ENCODE measurements around the gene ANKHD1. TPM values are rescaled to one million over a fixed set of nuclear protein-coding genes. Genes with fewer than 3 reads are reported as not detected.

ANKHD1 gene
- total RNA-seq, 2 experiments from 2014 or later = 77.1 to 93.5 TPM

DNA sequence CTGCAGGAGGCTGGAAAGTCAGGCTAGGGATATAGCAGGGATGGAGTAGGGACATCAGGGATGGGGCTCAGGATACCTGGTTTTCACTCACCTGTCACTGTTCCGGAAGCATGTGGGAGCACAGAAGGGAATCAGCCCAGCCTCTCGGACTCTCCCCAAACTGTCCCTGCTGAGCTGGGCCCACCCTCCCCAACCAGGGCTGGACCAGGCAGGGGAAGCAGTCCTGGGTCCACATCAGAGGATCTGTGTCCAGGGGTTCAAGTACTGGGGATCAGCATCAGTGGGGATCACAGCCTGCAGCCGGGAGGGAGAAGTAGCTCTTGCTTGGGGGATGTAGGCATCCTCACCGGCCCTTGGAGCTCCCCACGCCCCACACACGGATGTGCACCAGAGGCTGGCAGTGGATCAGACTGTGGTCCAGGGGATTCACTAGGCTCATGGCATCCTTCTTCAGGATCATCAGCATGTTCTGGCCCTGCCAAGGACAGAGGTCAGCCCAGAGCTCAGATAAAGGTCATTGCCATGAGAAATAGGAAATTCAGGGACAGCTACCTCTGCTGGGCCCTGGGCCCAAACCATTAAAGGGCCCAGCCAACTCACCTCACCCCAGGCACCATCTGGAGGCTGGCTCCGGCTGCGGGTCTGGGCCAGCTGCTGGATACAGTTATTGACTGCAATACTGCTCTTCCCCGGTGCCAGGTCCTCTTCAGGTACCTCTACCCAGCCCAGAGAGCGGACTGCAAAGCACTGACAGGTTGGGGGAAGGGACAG lies 160.3 kb downstream of the ANKHD1 start:
- intact Hi-C loops (cut with DNase I, micrococcal nuclease) = loop anchor here in 1 of 2 experiments (5.0 kb wide), 1 partner anchor 150 kb away; no protein-coding TSS in a partner anchor
- ChIA-PET CTCF (interaction anchor here (0.8 kb wide), 1 partner anchor 10 kb away, joined by 3 read pairs; no protein-coding TSS in a partner anchor), POLR2A (interaction anchor here (1.4 kb wide), 1 partner anchor 86 kb away, joined by 3 read pairs; the partner anchor contains the start of gene IK)
- peaks cover 15% of the 10 kb centered on the region for H3K36me3 Mint-ChIP-seq (ENCODE audit: low read depth)
- H3K4me1 Mint-ChIP-seq = peaks cover 35% of the 10 kb centered on the region
- no peaks in the 10 kb centered on the region for H3K9me3 Mint-ChIP-seq (ENCODE audit: low read depth)
- no peak overlapping the region for H3K27ac Mint-ChIP-seq
- H3K27me3 Mint-ChIP-seq = no peaks in the 10 kb centered on the region
- H3K4me3 Mint-ChIP-seq = no peak overlapping the region
- no peak for DNase-seq
- no peak for ATAC-seq

GRCh38 chr5:140563596-140563995 lies 162.0 kb downstream of the ANKHD1 start:
- H3K4me1 Mint-ChIP-seq = peaks cover 41% of the 10 kb centered on the region
- H3K4me3 Mint-ChIP-seq = peak overlapping the region; percentile 98
- no peak for ATAC-seq
- H3K27ac Mint-ChIP-seq = peak overlapping the region; percentile 99
- H3K36me3 Mint-ChIP-seq (ENCODE audit: low read depth) = peaks cover 31% of the 10 kb centered on the region
- ChIA-PET CTCF (interaction anchor here (0.5 to 1.2 kb wide), 4 partner anchors 12 to 1452 kb away, joined by 3 to 5 read pairs (median 4); partner anchors contain the start of gene EIF4EBP3), POLR2A (no interaction called here)
- DNase-seq = no peak
- intact Hi-C loops (cut with DNase I, micrococcal nuclease) = loop anchor here in 1 of 2 experiments (5.0 kb wide), 1 partner anchor 149 kb away; no protein-coding TSS in a partner anchor
- no peaks in the 10 kb centered on the region for H3K27me3 Mint-ChIP-seq
- H3K9me3 Mint-ChIP-seq (ENCODE audit: low read depth) = no peaks in the 10 kb centered on the region

DNA sequence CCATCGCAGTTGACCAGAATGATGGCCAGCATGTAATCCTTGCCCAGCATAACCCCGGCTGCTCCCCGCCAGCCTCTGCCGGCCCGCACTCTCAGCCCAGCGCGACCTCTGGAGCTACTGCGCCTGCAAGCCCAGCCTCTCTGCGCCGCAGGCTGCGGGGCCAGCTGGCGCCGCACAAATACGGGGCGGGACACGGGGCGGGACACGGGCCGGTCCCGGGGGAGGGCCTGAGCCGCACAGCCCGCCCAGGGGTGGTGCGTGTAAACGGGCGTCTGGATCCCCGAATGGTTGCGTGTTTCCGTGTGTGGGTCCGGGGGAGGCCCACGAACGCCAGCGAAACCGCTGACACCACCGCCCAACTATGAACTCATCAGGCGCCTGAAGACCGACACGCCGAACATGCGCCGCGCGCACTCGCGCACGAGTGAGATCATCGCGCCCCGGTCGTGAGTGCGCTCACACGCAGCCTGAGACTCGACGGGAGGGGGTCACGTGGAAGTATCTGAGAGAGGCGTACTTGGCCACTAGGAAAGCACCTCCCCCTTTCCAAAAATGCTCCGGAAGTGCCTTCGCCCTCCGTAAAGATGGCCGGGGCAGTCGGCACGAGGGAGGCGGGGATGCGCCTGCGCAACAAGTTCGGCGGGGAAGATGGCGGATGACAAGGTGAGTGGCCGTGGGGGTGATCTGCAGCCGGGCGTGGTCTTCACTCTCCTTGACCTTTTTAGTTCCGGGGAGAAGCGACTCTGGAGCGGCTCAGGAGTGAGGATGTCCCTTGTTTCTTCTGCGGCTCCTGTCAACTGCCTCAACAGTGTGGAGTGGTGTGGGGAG lies 162.8 kb downstream of the ANKHD1 start, which contains the start of the genes APBB3 and SLC35A4:
Gene APBB3, minus strand, starts transcription at position 403 of the 828 bp plus-strand sequence. Its CDS starts 353 bp downstream, at position 50.
Gene SLC35A4, plus strand, starts transcription at position 633 of the 828 bp plus-strand sequence. CDS start 2,342 bp downstream, outside the sequence.
- no peaks in the 10 kb centered on the region for H3K9me3 Mint-ChIP-seq (ENCODE audit: low read depth)
- H3K27me3 Mint-ChIP-seq = no peaks in the 10 kb centered on the region
- DNase-seq = peak; percentile 96
- POLR2A ChIA-PET = interaction anchor here (1.0 kb wide), 1 partner anchor 68 kb away, joined by 4 read pairs; no protein-coding TSS in a partner anchor
- peaks cover 49% of the 10 kb centered on the region for H3K4me1 Mint-ChIP-seq
- peak; percentile 95 for ATAC-seq
- peak within 1 kb of the TSS; percentile 99 for H3K27ac Mint-ChIP-seq
- CTCF ChIA-PET = interaction anchor here (0.5 to 1.9 kb wide), 10 partner anchors 11 to 1452 kb away, joined by 3 to 7 read pairs (median 4); partner anchors contain the start of genes EIF4EBP3, HARS1, HARS2 and ZMAT2
- intact Hi-C loops (cut with DNase I, micrococcal nuclease) = loop anchor here (1.0 to 5.0 kb wide), 13 partner anchors 17 to 389 kb away; partner anchors contain the start of genes ANKHD1 (in 2 of the 2), EIF4EBP3 (in 2 of the 2), TMCO6 (in 2 of the 2) and WDR55 (in 2 of the 2)
- H3K36me3 Mint-ChIP-seq (ENCODE audit: low read depth) = peaks cover 35% of the 10 kb centered on the region
- H3K4me3 Mint-ChIP-seq = peak within 1 kb of the TSS; percentile 98

DNA sequence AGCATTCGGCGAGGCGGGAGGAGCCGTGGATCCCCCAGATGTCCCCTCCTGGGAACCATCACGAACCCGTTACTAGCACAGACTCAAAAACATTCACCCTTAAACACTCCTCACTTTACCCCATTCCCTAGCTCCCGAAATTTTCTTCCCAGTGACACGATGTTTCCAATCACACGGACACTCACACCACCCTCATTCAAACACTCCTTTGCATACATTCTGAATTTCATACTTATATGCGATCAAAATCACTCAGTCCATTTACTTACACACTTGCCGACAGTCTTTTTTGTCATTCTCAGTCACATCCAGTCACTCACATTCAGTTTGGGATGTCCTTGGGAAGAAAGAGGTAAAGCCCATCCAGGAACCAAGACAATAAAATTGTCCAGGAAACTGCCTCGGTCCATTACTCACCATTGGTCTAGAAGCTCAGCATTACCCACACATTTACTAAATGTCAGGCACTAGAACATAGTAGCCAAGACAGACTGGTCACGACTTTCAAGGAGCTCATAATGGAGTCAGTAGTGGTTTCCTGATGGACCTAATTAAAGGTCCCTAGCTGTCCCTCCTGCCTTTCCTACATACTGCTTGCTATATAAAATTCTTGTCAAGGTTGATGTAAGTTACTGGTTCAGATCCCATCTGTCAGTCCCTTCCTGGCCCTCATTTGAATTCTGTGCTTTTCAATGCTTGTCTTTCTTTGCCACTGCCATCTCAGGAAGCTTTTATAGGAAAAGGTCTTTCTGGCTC lies 163.6 kb downstream of the ANKHD1 start:
- CTCF ChIA-PET = interaction anchor here (0.7 to 1.9 kb wide), 12 partner anchors 11 to 161 kb away, joined by 3 to 7 read pairs (median 3); partner anchors contain the start of genes HARS1 and HARS2
- intact Hi-C loops (cut with DNase I, micrococcal nuclease) = loop anchor here in 1 of 2 experiments (2.0 kb wide), 1 partner anchor 18 kb away; the partner anchor contains the start of gene EIF4EBP3

GRCh38 chr5:140565780-140566095 lies 164.1 kb downstream of the ANKHD1 start:
- POLR2A ChIA-PET = interaction anchor here (0.6 to 1.0 kb wide), 4 partner anchors 23 to 67 kb away, joined by 3 to 7 read pairs (median 4); no protein-coding TSS in a partner anchor

More for the DNA sequence above, 163.6 kb downstream of the ANKHD1 start:
- ATAC-seq (no peak), DNase-seq (no peak)
- H3K36me3 Mint-ChIP-seq (ENCODE audit: low read depth) = peaks cover 39% of the 10 kb centered on the region
- H3K27ac Mint-ChIP-seq = peak overlapping the region; percentile 99
- H3K27me3 Mint-ChIP-seq = no peaks in the 10 kb centered on the region
- H3K4me1 Mint-ChIP-seq = peaks cover 57% of the 10 kb centered on the region
- H3K4me3 Mint-ChIP-seq = peak overlapping the region; percentile 98
- POLR2A ChIA-PET = interaction anchor here (0.6 to 1.0 kb wide), 3 partner anchors 28 to 67 kb away, joined by 3 to 7 read pairs (median 4); no protein-coding TSS in a partner anchor
- H3K9me3 Mint-ChIP-seq (ENCODE audit: low read depth) = no peaks in the 10 kb centered on the region

DNA sequence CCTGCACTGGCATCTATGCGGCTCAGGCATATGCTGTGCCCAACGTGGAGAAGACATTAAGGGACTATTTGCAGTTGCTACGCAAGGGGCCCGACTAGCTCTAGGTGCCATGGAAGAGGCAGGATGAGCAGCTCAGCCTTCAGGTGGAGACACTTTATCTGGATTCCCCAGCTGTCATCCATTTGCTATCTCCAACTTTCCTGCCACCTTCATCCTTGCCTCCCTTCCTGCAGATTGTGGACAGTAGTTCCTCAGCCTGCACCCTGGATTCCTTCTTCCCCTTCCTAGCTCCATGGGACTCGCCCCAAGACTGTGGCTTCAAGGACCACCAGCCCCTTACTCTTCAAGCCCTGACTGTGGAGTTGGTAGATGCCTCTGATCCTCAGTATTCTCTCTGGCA lies 165.0 kb downstream of the ANKHD1 start:
- CTCF ChIA-PET = interaction anchor here (0.8 kb wide), 1 partner anchor 68 kb away, joined by 3 read pairs; no protein-coding TSS in a partner anchor
- DNase-seq (no peak), ATAC-seq (no peak)
- Mint-ChIP-seq H3K36me3 (ENCODE audit: low read depth) (peaks cover 42% of the 10 kb centered on the region), H3K4me1 (peaks cover 58% of the 10 kb centered on the region), H3K27me3 (no peaks in the 10 kb centered on the region), H3K27ac (peak overlapping the region; percentile 67), H3K9me3 (ENCODE audit: low read depth) (no peaks in the 10 kb centered on the region), H3K4me3 (no peak overlapping the region)
- POLR2A ChIA-PET = interaction anchor here (0.7 kb wide), 1 partner anchor 13 kb away, joined by 4 read pairs; no protein-coding TSS in a partner anchor
- intact Hi-C loops (cut with DNase I, micrococcal nuclease) = no loop called here

More at GRCh38 chr5:140565780-140566095, 164.1 kb downstream of the ANKHD1 start:
- intact Hi-C loops (cut with DNase I, micrococcal nuclease) = loop anchor here in 1 of 2 experiments (2.0 kb wide), 1 partner anchor 19 kb away; the partner anchor contains the start of gene EIF4EBP3
- H3K27me3 Mint-ChIP-seq = no peaks in the 10 kb centered on the region
- peak overlapping the region; percentile 99 for H3K27ac Mint-ChIP-seq
- ATAC-seq (no peak), DNase-seq (no peak)
- peaks cover 42% of the 10 kb centered on the region for H3K36me3 Mint-ChIP-seq (ENCODE audit: low read depth)
- peak overlapping the region; percentile 98 for H3K4me3 Mint-ChIP-seq
- CTCF ChIA-PET = interaction anchor here (0.6 to 1.9 kb wide), 13 partner anchors 11 to 160 kb away, joined by 3 to 7 read pairs (median 3); partner anchors contain the start of genes HARS1 and HARS2
- peaks cover 58% of the 10 kb centered on the region for H3K4me1 Mint-ChIP-seq
- no peaks in the 10 kb centered on the region for H3K9me3 Mint-ChIP-seq (ENCODE audit: low read depth)

- no peaks in the 10 kb centered on the region for H3K9me3 Mint-ChIP-seq (ENCODE audit: low read depth)
- POLR2A ChIA-PET = no interaction called here
- CTCF ChIA-PET = interaction anchor here (0.7 to 0.8 kb wide), 2 partner anchors 67 to 214 kb away, joined by 3 read pairs; no protein-coding TSS in a partner anchor
- H3K4me1 Mint-ChIP-seq = peaks cover 58% of the 10 kb centered on the region
- no peaks in the 10 kb centered on the region for H3K27me3 Mint-ChIP-seq
- peak overlapping the region; percentile 67 for H3K27ac Mint-ChIP-seq
- no peak for DNase-seq
- H3K4me3 Mint-ChIP-seq = no peak overlapping the region
- no peak for ATAC-seq
- intact Hi-C loops (cut with DNase I, micrococcal nuclease) = no loop called here
- H3K36me3 Mint-ChIP-seq (ENCODE audit: low read depth) = peaks cover 42% of the 10 kb centered on the region
Measured at GRCh38 chr5:140567136-140567818, 165.6 kb downstream of the ANKHD1 start.

- DNase-seq (no peak), ATAC-seq (no peak)
- Mint-ChIP-seq H3K4me1 (peaks cover 55% of the 10 kb centered on the region), H3K4me3 (no peak overlapping the region), H3K27ac (peak overlapping the region; percentile 95), H3K27me3 (no peaks in the 10 kb centered on the region), H3K36me3 (ENCODE audit: low read depth) (peaks cover 42% of the 10 kb centered on the region), H3K9me3 (ENCODE audit: low read depth) (no peaks in the 10 kb centered on the region)
- ChIA-PET POLR2A (no interaction called here), CTCF (interaction anchor here (0.7 kb wide), 1 partner anchor 215 kb away, joined by 3 read pairs; no protein-coding TSS in a partner anchor)
- intact Hi-C loops (cut with DNase I, micrococcal nuclease) = no loop called here
Measured at GRCh38 chr5:140567871-140568270, 166.2 kb downstream of the ANKHD1 start.

GRCh38 chr5:140568443-140569063 lies 166.9 kb downstream of the ANKHD1 start:
- Mint-ChIP-seq H3K4me3 (no peak overlapping the region), H3K9me3 (ENCODE audit: low read depth) (no peaks in the 10 kb centered on the region), H3K36me3 (ENCODE audit: low read depth) (peaks cover 42% of the 10 kb centered on the region), H3K4me1 (peaks cover 50% of the 10 kb centered on the region), H3K27ac (peak overlapping the region; percentile 95), H3K27me3 (no peaks in the 10 kb centered on the region)
- DNase-seq (no peak), ATAC-seq (no peak)
- intact Hi-C loops (cut with DNase I, micrococcal nuclease) = no loop called here
- CTCF ChIA-PET = interaction anchor here (0.5 to 1.2 kb wide), 3 partner anchors 21 to 196 kb away, joined by 3 to 4 read pairs (median 3); partner anchors contain the start of gene EIF4EBP3
- POLR2A ChIA-PET = no interaction called here
